ENCODE measurements around the gene IP6K3. TPM values are rescaled to one million over a fixed set of nuclear protein-coding genes. Genes with fewer than 3 reads are reported as not detected.

Gene IP6K3
- total and polyA plus RNA-seq, 2 experiments from 2014 or later: 0.14 to 0.16 TPM

GRCh38 chr6:33757113-33757512 lies 10.4 kb upstream of the IP6K3 start:
- Histone ChIP-seq H3K27me3 (ENCODE audit: insufficient read depth) (no peaks in the 10 kb centered on the region), H3K36me3 (ENCODE audit: insufficient read depth) (no peaks in the 10 kb centered on the region), H4K20me1 (replicated peaks; ENCODE audit: insufficient read depth) (no peaks in the 10 kb centered on the region), H3K27ac (ENCODE audit: low read depth) (no peak overlapping the region), H3K4me1 (ENCODE audit: insufficient read depth) (no peaks in the 10 kb centered on the region), H2AFZ (no peak overlapping the region), H3K4me2 (no peak overlapping the region), H3K9me2 (ENCODE audit: insufficient read depth) (no peaks in the 10 kb centered on the region), H3K4me3 (no peak overlapping the region), H3K79me2 (replicated peaks; ENCODE audit: insufficient read depth) (no peaks in the 10 kb centered on the region), H3F3A (replicated peaks; ENCODE audit: low read depth) (0 out of 2 replicates have a peak, but pooled peaks cover 3% of the 10 kb centered on the region)
- Mint-ChIP-seq H3K4me1 (peaks cover 6% of the 10 kb centered on the region; the same call in 2 of the 3 replicates), H3K9me3 (no peaks in the 10 kb centered on the region; the same call in 2 of the 3 replicates), H3K4me3 (no peak overlapping the region; the same call in 2 of the 3 replicates), H3K36me3 (ENCODE audit: low read depth) (no peaks in the 10 kb centered on the region; the same call in 2 of the 3 replicates), H3K27ac (no peak overlapping the region), H3K27me3 (ENCODE audit: insufficient read depth, low read depth, poor library complexity) (peaks cover 9% of the 10 kb centered on the region)
- ATAC-seq: no peak
- DNase-seq (ENCODE audit: low spot score): no peak
- no peak for TF ChIP-seq ZNF331 (CRISPR knock-in tag; IDR thresholded peaks at IDR 0.05; ENCODE audit: low read depth)
- no peak for TF ChIP-seq NANOG (IDR thresholded peaks at IDR 0.05; ENCODE audit: borderline replicate concordance)
- TF ChIP-seq ZNF114 (CRISPR knock-in tag; IDR thresholded peaks at IDR 0.05): no peak
- TF ChIP-seq ETS1 (IDR thresholded peaks at IDR 0.05): no peak
- TF ChIP-seq EZH2phosphoT487 (IDR thresholded peaks at IDR 0.05; ENCODE audit: unreplicated experiment): no peak
- no peak for TF ChIP-seq CTCF (conservative IDR thresholded peaks at IDR 0.05; ENCODE audit: low read depth in 2 of 2)
- TF ChIP-seq CREB1 (CRISPR knock-in tag; IDR thresholded peaks at IDR 0.05; ENCODE audit: low read depth): no peak
- TF ChIP-seq STAT1 (IDR thresholded peaks at IDR 0.05; ENCODE audit: unreplicated experiment): no peak
- TF ChIP-seq ZNF462 (CRISPR knock-in tag; IDR thresholded peaks at IDR 0.05): no peak
- no peak for TF ChIP-seq REST (IDR thresholded peaks at IDR 0.05; ENCODE audit: unreplicated experiment)
- no peak for TF ChIP-seq EZH2 (IDR thresholded peaks at IDR 0.05; ENCODE audit: low read depth, unreplicated experiment)
- no peak for TF ChIP-seq POLR2AphosphoS5 (IDR thresholded peaks at IDR 0.05; ENCODE audit: low read depth)
- TF ChIP-seq JUNB (IDR thresholded peaks at IDR 0.05; ENCODE audit: unreplicated experiment): no peak

Measured in GM23338 (cell line).